ENCODE measurements around the gene MED27. TPM values are rescaled to one million over a fixed set of nuclear protein-coding genes. Genes with fewer than 3 reads are reported as not detected.

The MED27 gene
- polyA plus RNA-seq, 1 donor = 12.6 TPM

DNA sequence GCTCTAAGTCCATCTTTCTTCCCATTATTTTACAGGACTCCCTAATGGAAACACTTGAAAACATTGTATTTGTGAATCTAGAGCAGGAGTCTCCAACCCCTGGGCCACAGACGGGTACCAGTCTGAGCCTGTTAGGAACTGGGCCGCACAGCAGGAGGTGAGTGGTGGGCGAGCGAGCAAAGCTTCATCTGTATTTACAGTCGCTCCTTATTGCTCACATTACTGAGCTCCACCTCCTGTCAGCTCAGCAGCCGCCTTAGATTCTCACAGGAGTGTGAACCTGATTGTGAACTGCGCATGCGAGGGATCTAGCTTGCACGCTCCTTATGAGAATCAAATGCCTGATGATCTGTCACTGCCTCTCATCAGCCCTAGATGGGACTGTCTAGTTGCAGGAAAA is 111.0 kb downstream of the MED27 start:
- Histone ChIP-seq H3K36me3 (ENCODE audit: control insufficient read depth, insufficient read depth, low read length) (no peaks in the 10 kb centered on the region), H3K27me3 (ENCODE audit: control insufficient read depth, insufficient read depth, low read length) (no peaks in the 10 kb centered on the region), H3K27ac (ENCODE audit: low read length) (no peak overlapping the region), H3K4me1 (ENCODE audit: control insufficient read depth, insufficient read depth, low read length) (no peaks in the 10 kb centered on the region), H3K4me3 (ENCODE audit: low read length) (no peak overlapping the region), H3K9me3 (ENCODE audit: control insufficient read depth, low read depth, low read length) (no peaks in the 10 kb centered on the region)
- no CpG with 5 or more reads among the region's 9 CpGs for WGBS (ENCODE audit: insufficient coverage, low lambda C conversion rate)
- DNase-seq = no peak

DNA sequence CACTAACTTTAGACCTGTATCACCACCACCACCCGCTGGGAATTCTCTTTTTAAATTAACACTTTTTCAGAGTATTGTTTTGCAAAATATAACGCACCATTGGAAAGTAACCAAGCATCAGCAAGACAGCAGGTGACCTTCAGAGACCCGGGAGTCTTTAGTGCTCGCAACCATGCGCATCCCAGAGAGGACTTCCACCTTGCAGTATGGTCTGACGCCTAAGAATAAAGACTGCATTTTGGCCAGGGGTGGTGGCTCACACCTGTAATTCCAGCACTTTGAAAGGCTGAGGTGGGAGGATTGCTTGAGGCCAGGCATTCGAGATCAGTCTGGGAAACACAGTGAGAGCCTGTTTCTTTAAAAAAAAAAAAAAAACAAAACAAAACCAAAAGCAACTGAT is 113.8 kb downstream of the MED27 start:
- Histone ChIP-seq H3K27ac (ENCODE audit: low read length) (no peak overlapping the region), H3K27me3 (ENCODE audit: control insufficient read depth, insufficient read depth, low read length) (no peaks in the 10 kb centered on the region), H3K36me3 (ENCODE audit: control insufficient read depth, insufficient read depth, low read length) (no peaks in the 10 kb centered on the region), H3K4me1 (ENCODE audit: control insufficient read depth, insufficient read depth, low read length) (no peaks in the 10 kb centered on the region), H3K4me3 (ENCODE audit: low read length) (no peak overlapping the region), H3K9me3 (ENCODE audit: control insufficient read depth, low read depth, low read length) (no peaks in the 10 kb centered on the region)
- no CpG with 5 or more reads among the region's 7 CpGs for WGBS (ENCODE audit: insufficient coverage, low lambda C conversion rate)
- DNase-seq = no peak

DNA sequence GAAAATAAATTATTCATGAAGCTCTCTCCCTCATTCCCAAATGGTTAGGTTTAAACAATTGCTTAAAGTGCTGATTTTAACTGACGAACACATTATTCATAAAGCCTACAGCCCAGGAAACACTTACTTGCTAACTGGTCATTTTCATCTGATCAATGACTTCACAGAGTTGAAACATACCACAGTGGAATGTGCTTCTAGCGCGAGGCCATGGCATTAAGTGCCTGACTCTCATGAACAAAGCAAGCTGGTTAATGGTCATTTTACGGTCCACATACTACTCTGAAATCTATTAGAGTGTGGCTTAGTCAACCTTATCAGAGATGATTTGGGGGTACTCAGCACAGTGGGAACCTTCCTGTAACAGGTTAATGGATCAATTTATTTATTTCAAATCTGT is 114.6 kb downstream of the MED27 start:
- Histone ChIP-seq H3K27me3 (ENCODE audit: control insufficient read depth, insufficient read depth, low read length) (no peaks in the 10 kb centered on the region), H3K36me3 (ENCODE audit: control insufficient read depth, insufficient read depth, low read length) (peaks cover 1% of the 10 kb centered on the region), H3K4me3 (ENCODE audit: low read length) (no peak overlapping the region), H3K27ac (ENCODE audit: low read length) (no peak overlapping the region), H3K4me1 (ENCODE audit: control insufficient read depth, insufficient read depth, low read length) (no peaks in the 10 kb centered on the region), H3K9me3 (ENCODE audit: control insufficient read depth, low read depth, low read length) (no peaks in the 10 kb centered on the region)
- DNase-seq = no peak
- no CpG with 5 or more reads among the region's 4 CpGs for WGBS (ENCODE audit: insufficient coverage, low lambda C conversion rate)

- H3K4me1 ChIP-seq (ENCODE audit: control insufficient read depth, insufficient read depth, low read length) = no peaks in the 10 kb centered on the region
- H3K36me3 ChIP-seq (ENCODE audit: control insufficient read depth, insufficient read depth, low read length) = peaks cover 3% of the 10 kb centered on the region
- H3K27me3 ChIP-seq (ENCODE audit: control insufficient read depth, insufficient read depth, low read length) = no peaks in the 10 kb centered on the region
- no peak for DNase-seq
- H3K9me3 ChIP-seq (ENCODE audit: control insufficient read depth, low read depth, low read length) = no peaks in the 10 kb centered on the region
- WGBS (ENCODE audit: insufficient coverage, low lambda C conversion rate) = 77% methylated on average over 5 of the region's 12 CpGs
- H3K27ac ChIP-seq (ENCODE audit: low read length) = no peak overlapping the region
- H3K4me3 ChIP-seq (ENCODE audit: low read length) = no peak overlapping the region
Observed at GRCh38 chr9:131963072-131964030, 116.3 kb downstream of the MED27 start.

- Histone ChIP-seq H3K4me3 (ENCODE audit: low read length) (no peak overlapping the region), H3K27ac (ENCODE audit: low read length) (no peak overlapping the region), H3K9me3 (ENCODE audit: control insufficient read depth, low read depth, low read length) (no peaks in the 10 kb centered on the region), H3K27me3 (ENCODE audit: control insufficient read depth, insufficient read depth, low read length) (no peaks in the 10 kb centered on the region), H3K4me1 (ENCODE audit: control insufficient read depth, insufficient read depth, low read length) (no peaks in the 10 kb centered on the region), H3K36me3 (ENCODE audit: control insufficient read depth, insufficient read depth, low read length) (peaks cover 3% of the 10 kb centered on the region)
- DNase-seq = no peak
- no CpG with 5 or more reads among the region's 6 CpGs for WGBS (ENCODE audit: insufficient coverage, low lambda C conversion rate)
Observed at GRCh38 chr9:131961496-131961880, 118.2 kb downstream of the MED27 start.

- Histone ChIP-seq H3K36me3 (ENCODE audit: control insufficient read depth, insufficient read depth, low read length) (peaks cover 3% of the 10 kb centered on the region), H3K4me3 (ENCODE audit: low read length) (no peak overlapping the region), H3K27ac (ENCODE audit: low read length) (no peak overlapping the region), H3K4me1 (ENCODE audit: control insufficient read depth, insufficient read depth, low read length) (no peaks in the 10 kb centered on the region), H3K27me3 (ENCODE audit: control insufficient read depth, insufficient read depth, low read length) (no peaks in the 10 kb centered on the region), H3K9me3 (ENCODE audit: control insufficient read depth, low read depth, low read length) (no peaks in the 10 kb centered on the region)
- 80% methylated on average over 1 of the region's 12 CpGs for WGBS (ENCODE audit: insufficient coverage, low lambda C conversion rate)
- no peak for DNase-seq
Observed at GRCh38 chr9:131960851-131961495, 118.7 kb downstream of the MED27 start.

DNA sequence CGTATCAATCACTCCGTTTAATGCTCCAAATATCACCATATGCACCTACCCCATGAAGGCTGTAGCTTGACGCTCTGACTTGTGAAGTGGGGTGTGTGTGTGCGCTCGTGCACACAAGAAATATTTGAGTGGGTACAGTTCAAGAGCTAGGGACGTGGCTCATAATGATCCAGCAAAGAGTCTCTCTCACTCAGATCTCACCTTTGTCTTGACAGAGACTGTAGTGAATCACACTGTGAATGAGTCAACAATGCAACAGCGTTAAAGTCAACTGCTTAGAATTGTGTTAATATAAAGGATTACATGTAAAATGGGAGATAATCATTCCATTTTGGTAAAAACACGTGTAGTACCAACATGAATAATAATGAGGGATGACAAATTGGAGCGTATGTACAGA is 119.4 kb downstream of the MED27 start:
- Histone ChIP-seq H3K36me3 (ENCODE audit: control insufficient read depth, insufficient read depth, low read length) (peaks cover 3% of the 10 kb centered on the region), H3K4me1 (ENCODE audit: control insufficient read depth, insufficient read depth, low read length) (no peaks in the 10 kb centered on the region), H3K9me3 (ENCODE audit: control insufficient read depth, low read depth, low read length) (no peaks in the 10 kb centered on the region), H3K4me3 (ENCODE audit: low read length) (no peak overlapping the region), H3K27me3 (ENCODE audit: control insufficient read depth, insufficient read depth, low read length) (no peaks in the 10 kb centered on the region), H3K27ac (ENCODE audit: low read length) (no peak overlapping the region)
- no peak for DNase-seq
- 95% methylated on average over 2 of the region's 9 CpGs for WGBS (ENCODE audit: insufficient coverage, low lambda C conversion rate)

DNA sequence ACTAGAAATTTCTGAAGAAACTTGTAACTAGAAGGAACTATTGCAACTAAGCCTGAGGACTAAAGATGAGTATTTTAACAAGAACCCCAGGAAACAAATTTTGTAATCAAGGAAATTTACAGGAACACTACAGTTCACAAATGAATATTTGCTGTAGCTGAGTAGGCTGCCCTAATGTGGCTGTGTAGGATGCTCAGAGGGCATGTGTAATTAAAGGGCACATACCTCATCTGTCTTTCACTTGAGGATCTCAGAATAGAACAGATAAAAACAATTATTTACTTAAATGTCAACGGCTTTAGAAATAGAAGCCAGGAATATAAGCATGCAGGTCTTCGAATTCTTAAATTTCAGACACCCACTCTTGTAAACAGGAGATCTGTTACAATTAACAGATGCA is 119.8 kb downstream of the MED27 start:
- WGBS (ENCODE audit: insufficient coverage, low lambda C conversion rate) = 83% methylated on average over 2 of the region's 2 CpGs
- Histone ChIP-seq H3K27me3 (ENCODE audit: control insufficient read depth, insufficient read depth, low read length) (no peaks in the 10 kb centered on the region), H3K36me3 (ENCODE audit: control insufficient read depth, insufficient read depth, low read length) (peaks cover 3% of the 10 kb centered on the region), H3K4me1 (ENCODE audit: control insufficient read depth, insufficient read depth, low read length) (no peaks in the 10 kb centered on the region), H3K9me3 (ENCODE audit: control insufficient read depth, low read depth, low read length) (no peaks in the 10 kb centered on the region), H3K4me3 (ENCODE audit: low read length) (no peak overlapping the region), H3K27ac (ENCODE audit: low read length) (no peak overlapping the region)
- no peak for DNase-seq

DNA sequence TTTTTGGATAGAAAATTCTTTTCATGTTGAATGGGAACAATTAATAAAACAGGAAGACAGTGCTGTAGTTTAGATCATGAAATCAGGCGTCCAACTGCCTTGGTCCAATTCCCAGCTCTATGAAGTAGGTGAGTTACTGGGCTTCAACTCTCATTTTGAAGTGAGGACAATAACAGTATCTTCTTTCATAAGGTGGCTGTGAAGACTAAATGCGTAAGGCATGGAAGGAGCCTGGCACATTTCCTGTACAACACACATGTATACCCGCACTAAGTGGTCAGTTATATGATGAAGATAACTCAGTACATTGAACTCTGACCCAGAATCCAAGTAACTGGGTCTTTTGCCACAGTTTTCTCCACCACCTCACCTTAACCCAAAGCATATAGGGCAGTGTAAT is 120.6 kb downstream of the MED27 start:
- Histone ChIP-seq H3K36me3 (ENCODE audit: control insufficient read depth, insufficient read depth, low read length) (peaks cover 3% of the 10 kb centered on the region), H3K4me3 (ENCODE audit: low read length) (no peak overlapping the region), H3K4me1 (ENCODE audit: control insufficient read depth, insufficient read depth, low read length) (no peaks in the 10 kb centered on the region), H3K9me3 (ENCODE audit: control insufficient read depth, low read depth, low read length) (no peaks in the 10 kb centered on the region), H3K27me3 (ENCODE audit: control insufficient read depth, insufficient read depth, low read length) (no peaks in the 10 kb centered on the region), H3K27ac (ENCODE audit: low read length) (no peak overlapping the region)
- WGBS (ENCODE audit: insufficient coverage, low lambda C conversion rate) = no CpG with 5 or more reads among the region's 3 CpGs
- no peak for DNase-seq

DNA sequence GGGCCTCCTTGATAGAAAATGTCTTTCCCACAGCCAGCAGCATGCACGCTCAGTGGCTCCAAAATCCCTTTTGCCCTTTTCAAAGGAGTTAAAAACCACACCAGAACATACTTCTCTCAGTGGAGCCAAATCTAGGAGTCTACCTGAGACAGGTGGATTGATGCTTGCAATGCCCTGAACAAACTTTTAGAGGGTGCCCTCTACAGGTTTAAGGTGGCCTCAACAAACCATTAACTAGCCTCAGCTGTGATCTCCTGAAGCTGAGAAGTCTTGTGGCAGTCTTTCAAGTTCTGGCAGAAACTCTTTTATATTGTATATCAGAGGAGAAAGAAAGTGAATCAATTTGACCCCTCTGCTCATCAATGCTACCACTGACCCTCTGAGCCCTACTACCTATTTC is 125.4 kb downstream of the MED27 start:
- no peak for DNase-seq
- WGBS (ENCODE audit: insufficient coverage, low lambda C conversion rate) = no CpG with 5 or more reads among the region's 1 CpG

More for the DNA sequence above, 125.4 kb downstream of the MED27 start:
- Histone ChIP-seq H3K4me3 (ENCODE audit: low read length) (no peak overlapping the region), H3K27me3 (ENCODE audit: control insufficient read depth, insufficient read depth, low read length) (no peaks in the 10 kb centered on the region), H3K27ac (ENCODE audit: low read length) (no peak overlapping the region), H3K36me3 (ENCODE audit: control insufficient read depth, insufficient read depth, low read length) (no peaks in the 10 kb centered on the region), H3K9me3 (ENCODE audit: control insufficient read depth, low read depth, low read length) (no peaks in the 10 kb centered on the region), H3K4me1 (ENCODE audit: control insufficient read depth, insufficient read depth, low read length) (no peaks in the 10 kb centered on the region)

Measured in large intestine (tissue), 3 donors.